Endothelial cell of umbilical vein (primary cell): ENCODE measurements around the gene SEMA4G.

Source experiments
- EZH2 ChIP-seq: IDR thresholded peaks from 2 replicates; pipeline ENCODE4 v1.6.1; 2012; ENCODE audit warnings: borderline replicate concordance, low read depth, mild to moderate bottlenecking, moderate library complexity, low read length, inconsistent platforms; ENCODE audit not compliant: severe bottlenecking
- FOS ChIP-seq: IDR thresholded peaks from 2 replicates; pipeline ENCODE4 v1.6.1; 2011; ENCODE audit warnings: mild to moderate bottlenecking, low read length, moderate library complexity, borderline replicate concordance; ENCODE audit not compliant: insufficient read depth
- GATA2 ChIP-seq: IDR thresholded peaks from 2 replicates; pipeline ENCODE4 v1.7.0; 2011; ENCODE audit warnings: low read depth, mild to moderate bottlenecking, moderate library complexity, mixed read lengths, low read length; ENCODE audit not compliant: insufficient read length, insufficient read depth
- JUN ChIP-seq: IDR thresholded peaks from 2 replicates; pipeline ENCODE4 v1.6.1; 2011; ENCODE audit warnings: borderline replicate concordance, low read depth; ENCODE audit not compliant: insufficient read length, insufficient read depth
- MYC ChIP-seq: IDR thresholded peaks from one replicate; pipeline ENCODE4 v1.6.1; 2011; ENCODE audit warnings: mild to moderate bottlenecking, low read depth, low read length
- POLR2A ChIP-seq: IDR thresholded peaks from 2 replicates; pipeline ENCODE4 v1.6.1; 2012; ENCODE audit warnings: low read depth, mild to moderate bottlenecking, control low read depth, low read length
- POLR2AphosphoS5 ChIP-seq: IDR thresholded peaks from 2 replicates; pipeline ENCODE4 v1.6.1; 2012; ENCODE audit warnings: low read depth, mild to moderate bottlenecking, control low read depth, low read length, moderate library complexity; ENCODE audit not compliant: insufficient read depth
- TF ChIP-seq, protein P1 (sequence below), 2 donors: IDR thresholded peaks; 1 replicate in 1 of 2; 2 replicates in 1 of 2; pipeline ENCODE4 v1.5.1; 2011; ENCODE audit warnings: low read length in 2 of 2, mild to moderate bottlenecking in 2 of 2, moderate library complexity in 2 of 2, control low read depth in 1 of 2, inconsistent platforms in 1 of 2, low read depth in 1 of 2; ENCODE audit not compliant: insufficient read depth in 1 of 2; ENCODE audit errors: extremely low read depth in 1 of 2
- TF ChIP-seq, protein P2 (sequence below): IDR thresholded peaks from 2 replicates; pipeline ENCODE4 v1.6.1; 2011; ENCODE audit not compliant: insufficient read depth, insufficient read length

DNA sequence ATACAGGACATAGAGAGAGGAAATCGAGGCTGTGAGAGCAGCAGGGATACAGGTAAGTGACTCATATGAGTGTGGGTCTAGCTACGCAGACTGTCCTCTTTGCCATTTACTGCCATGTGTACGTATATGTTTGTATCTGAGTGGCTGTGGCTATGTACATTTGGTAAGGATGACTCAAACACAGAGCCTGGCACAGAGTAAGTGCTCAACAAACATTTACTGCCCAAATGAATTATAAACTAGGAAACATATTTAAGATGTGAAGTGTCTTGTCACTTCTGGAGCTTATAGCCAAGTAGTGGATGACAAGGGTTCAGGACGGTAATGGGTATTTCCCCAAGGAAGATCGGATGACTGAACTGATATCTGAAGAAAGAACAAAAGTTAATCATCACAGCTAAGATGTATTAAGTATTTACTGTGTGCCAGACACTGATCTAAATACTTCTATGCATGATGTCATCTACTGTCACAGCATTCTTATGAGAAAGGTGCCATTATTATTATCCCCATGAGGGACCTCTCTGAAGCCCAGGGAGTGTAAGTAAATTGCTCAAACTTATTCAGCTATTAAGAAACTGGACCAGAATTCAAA, 12.0 kb downstream of the SEMA4G start:
- TF ChIP-seq, protein P1, sequence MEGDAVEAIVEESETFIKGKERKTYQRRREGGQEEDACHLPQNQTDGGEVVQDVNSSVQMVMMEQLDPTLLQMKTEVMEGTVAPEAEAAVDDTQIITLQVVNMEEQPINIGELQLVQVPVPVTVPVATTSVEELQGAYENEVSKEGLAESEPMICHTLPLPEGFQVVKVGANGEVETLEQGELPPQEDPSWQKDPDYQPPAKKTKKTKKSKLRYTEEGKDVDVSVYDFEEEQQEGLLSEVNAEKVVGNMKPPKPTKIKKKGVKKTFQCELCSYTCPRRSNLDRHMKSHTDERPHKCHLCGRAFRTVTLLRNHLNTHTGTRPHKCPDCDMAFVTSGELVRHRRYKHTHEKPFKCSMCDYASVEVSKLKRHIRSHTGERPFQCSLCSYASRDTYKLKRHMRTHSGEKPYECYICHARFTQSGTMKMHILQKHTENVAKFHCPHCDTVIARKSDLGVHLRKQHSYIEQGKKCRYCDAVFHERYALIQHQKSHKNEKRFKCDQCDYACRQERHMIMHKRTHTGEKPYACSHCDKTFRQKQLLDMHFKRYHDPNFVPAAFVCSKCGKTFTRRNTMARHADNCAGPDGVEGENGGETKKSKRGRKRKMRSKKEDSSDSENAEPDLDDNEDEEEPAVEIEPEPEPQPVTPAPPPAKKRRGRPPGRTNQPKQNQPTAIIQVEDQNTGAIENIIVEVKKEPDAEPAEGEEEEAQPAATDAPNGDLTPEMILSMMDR (IDR thresholded peaks at IDR 0.05; ENCODE audit: extremely low read depth in 1 of 2, insufficient read depth in 1 of 2, low read depth in 1 of 2, low read length in 2 of 2) = no peak
- TF ChIP-seq POLR2A (no peak), JUN (no peak), EZH2 (no peak), POLR2AphosphoS5 (no peak), FOS (no peak), MYC (no peak), GATA2 (no peak)
- TF ChIP-seq, protein P2, sequence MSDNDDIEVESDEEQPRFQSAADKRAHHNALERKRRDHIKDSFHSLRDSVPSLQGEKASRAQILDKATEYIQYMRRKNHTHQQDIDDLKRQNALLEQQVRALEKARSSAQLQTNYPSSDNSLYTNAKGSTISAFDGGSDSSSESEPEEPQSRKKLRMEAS = no peak
